Gastroesophageal sphincter (tissue), 4 donors: ENCODE results near the gene SLC25A10. TPM values are rescaled to one million over a fixed set of nuclear protein-coding genes. Genes with fewer than 3 reads are reported as not detected.

ENCODE experiments used
- ATAC-seq: fragments of 150-250 bp; one replicate; pipeline ENCODE4 v1.9.1; 2016; ENCODE audit warnings: mild to moderate bottlenecking, moderate library complexity
- H3K27ac ChIP-seq, 4 donors: fragments of 200-600 bp; sonication (generic) in 3 of 4; 1 replicate in 3 of 4; 2 replicates in 1 of 4; pipeline ENCODE4 v1.5.1; 2016 to 2019
- H3K27me3 ChIP-seq: fragments of 200-600 bp; sonication (generic); one replicate; pipeline ENCODE4 v1.5.1; 2019
- H3K36me3 ChIP-seq, 2 donors: fragments of 200-600 bp; sonication (generic); one replicate each; pipeline ENCODE4 v1.5.1; 2019; ENCODE audit warnings: control low read depth in 1 of 2
- H3K4me1 ChIP-seq, 3 donors: fragments of 200-600 bp; sonication (generic); 1 replicate in 2 of 3; 2 replicates in 1 of 3; pipeline ENCODE4 v1.5.1; 2016 to 2019; ENCODE audit warnings: control low read depth in 2 of 3
- H3K4me3 ChIP-seq, 2 donors: fragments of 200-600 bp; sonication (generic); one replicate each; pipeline ENCODE4 v1.5.1; 2019; ENCODE audit warnings: mild to moderate bottlenecking in 1 of 2, moderate library complexity in 1 of 2
- H3K9me3 ChIP-seq, 3 donors: fragments of 200-600 bp; sonication (generic); one replicate each; pipeline ENCODE4 v1.5.1; 2017 to 2019; ENCODE audit warnings: control low read depth in 2 of 3
- CTCF ChIP-seq, 4 experiments: fragments of 200-600 bp in 2 of 4; fragments of 450-650 bp in 2 of 4; sonication (generic) in 1 of 4; IDR thresholded peaks; one replicate each; pipeline ENCODE4 v1.5.1; 2017 to 2019; ENCODE audit warnings: antibody characterized with exemption in 4 of 4, mild to moderate bottlenecking in 2 of 4, moderate library complexity in 2 of 4
- EP300 ChIP-seq: sonication (generic); formaldehyde crosslinking; IDR thresholded peaks from one replicate; pipeline ENCODE4 v1.6.1; 2017; ENCODE audit warnings: antibody characterized with exemption, mild to moderate bottlenecking
- POLR2A ChIP-seq, 2 donors: fragments of 450-650 bp; IDR thresholded peaks; one replicate each; pipeline ENCODE4 v1.6.1; 2017; ENCODE audit warnings: antibody characterized with exemption in 2 of 2, mild to moderate bottlenecking in 2 of 2, moderate library complexity in 1 of 2
- POLR2AphosphoS5 ChIP-seq: sonication (generic); formaldehyde crosslinking; IDR thresholded peaks from one replicate; pipeline ENCODE4 v1.6.1; 2017; ENCODE audit warnings: antibody characterized with exemption
- WGBS, 2 donors: methylation state at CpG; one replicate each; pipeline ENCODE4 v1.1.5; 2018; ENCODE audit warnings: low coverage in 1 of 2; 5-methylcytosine and 5-hydroxymethylcytosine counted together
- total RNA-seq, 4 donors: library from RNA; depleted of rRNA; stranded (reverse); fragments of >200 nt; gene quantifications; one replicate each; pipeline ENCODE4 v1.1.0, GENCODE V29; 2016

The SLC25A10 gene
- total RNA-seq, 4 donors from 2014 or later = 3.0 to 8.8 (median 5.0) TPM

- ATAC-seq = peak; percentile 38
- Histone ChIP-seq H3K9me3 (no peaks in the 10 kb centered on the region), H3K36me3 (peaks cover 0 to 14% of the 10 kb centered on the region in 2 donors), H3K4me1 (peaks cover 0 to 41% (median 28%) of the 10 kb centered on the region in 3 donors), H3K4me3 (peak overlapping the region; percentile 75 to 87), H3K27me3 (no peaks in the 10 kb centered on the region), H3K27ac (peak overlapping the region in 3 of 4 donors; percentile 56 to 77 (median 68))
- no CpG with 5 or more reads among the region's 41 CpGs for WGBS, 2 donors
- TF ChIP-seq POLR2AphosphoS5 (no peak), CTCF (IDR thresholded peaks at IDR 0.05) (peak in 3 of 4 experiments; percentile 5 to 33 (median 25))
These were observed 452 bp downstream of the SLC25A10 start for GRCh38 chr17:81712468-81713003.

GRCh38 chr17:81713004-81713555 is 996 bp downstream of the SLC25A10 start:
- H3K27me3 ChIP-seq = no peaks in the 10 kb centered on the region
- 22 to 100% methylated on average over 1 to 12 of the region's 18 CpGs for WGBS, 2 donors
- peaks cover 0 to 14% of the 10 kb centered on the region in 2 donors for H3K36me3 ChIP-seq
- peak overlapping the region in 2 of 4 donors; percentile 68 to 77 for H3K27ac ChIP-seq
- TF ChIP-seq POLR2AphosphoS5 (no peak), POLR2A (IDR thresholded peaks at IDR 0.05) (no peak), CTCF (IDR thresholded peaks at IDR 0.05) (no peak), EP300 (no peak)
- ATAC-seq = no peak
- no peaks in the 10 kb centered on the region for H3K9me3 ChIP-seq
- peak overlapping the region; percentile 75 to 87 for H3K4me3 ChIP-seq
- peaks cover 0 to 41% (median 28%) of the 10 kb centered on the region in 3 donors for H3K4me1 ChIP-seq

GRCh38 chr17:81713556-81714411 is 1.7 kb downstream of the SLC25A10 start:
- Histone ChIP-seq H3K9me3 (no peaks in the 10 kb centered on the region), H3K27ac (no peak overlapping the region), H3K27me3 (no peaks in the 10 kb centered on the region), H3K4me1 (peaks cover 0 to 41% (median 28%) of the 10 kb centered on the region in 3 donors), H3K4me3 (no peak overlapping the region), H3K36me3 (peaks cover 0 to 16% of the 10 kb centered on the region in 2 donors)
- no peak for ATAC-seq
- WGBS, 2 donors = 67 to 81% methylated on average over 3 of the region's 36 CpGs
- TF ChIP-seq CTCF (IDR thresholded peaks at IDR 0.05) = no peak
- no peak for TF ChIP-seq POLR2AphosphoS5
- TF ChIP-seq EP300 = no peak
- TF ChIP-seq POLR2A (IDR thresholded peaks at IDR 0.05) = no peak

GRCh38 chr17:81714412-81715106 is 2.5 kb downstream of the SLC25A10 start:
- Histone ChIP-seq H3K27me3 (no peaks in the 10 kb centered on the region), H3K4me3 (no peak overlapping the region), H3K9me3 (no peaks in the 10 kb centered on the region), H3K4me1 (peaks cover 0 to 41% (median 28%) of the 10 kb centered on the region in 3 donors), H3K36me3 (peaks cover 0 to 18% of the 10 kb centered on the region in 2 donors), H3K27ac (no peak overlapping the region)
- no peak for ATAC-seq
- WGBS, 2 donors = 95% methylated on average over 14 of the region's 39 CpGs; no CpG with 5 or more reads in 1 of the 2 donors
- no peak for TF ChIP-seq EP300
- TF ChIP-seq POLR2AphosphoS5 = no peak
- no peak for TF ChIP-seq CTCF (IDR thresholded peaks at IDR 0.05)
- TF ChIP-seq POLR2A (IDR thresholded peaks at IDR 0.05) = no peak
